ENCODE measurements around the gene PLSCR3. TPM values are rescaled to one million over a fixed set of nuclear protein-coding genes. Genes with fewer than 3 reads are reported as not detected.

Gene PLSCR3
- total RNA-seq, 2 donors from 2014 or later: 11.0 to 12.0 TPM

DNA sequence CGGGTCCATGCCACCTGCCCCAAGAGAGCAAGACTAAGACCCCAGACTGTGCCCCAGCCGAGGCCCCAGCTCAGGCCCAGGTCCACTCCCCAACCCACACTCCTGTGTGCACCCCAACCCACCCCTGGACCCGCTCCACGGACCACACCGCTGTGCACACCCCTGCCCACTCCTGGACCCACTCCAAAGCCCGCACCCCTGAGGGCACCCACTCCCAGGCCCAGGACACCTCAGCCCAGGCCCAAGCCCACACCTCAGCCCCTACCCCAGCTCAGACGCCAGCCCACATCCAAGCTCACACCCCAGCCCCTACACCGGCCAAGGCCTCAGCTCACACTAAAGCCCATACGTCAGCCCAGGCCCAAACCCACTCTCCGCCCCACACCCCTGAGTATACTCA, 35.4 kb upstream of the PLSCR3 start:
- no peak for DNase-seq
- H3K36me3 ChIP-seq: no peaks in the 10 kb centered on the region
- H3K27me3 ChIP-seq: no peaks in the 10 kb centered on the region
- TF ChIP-seq, protein P1, sequence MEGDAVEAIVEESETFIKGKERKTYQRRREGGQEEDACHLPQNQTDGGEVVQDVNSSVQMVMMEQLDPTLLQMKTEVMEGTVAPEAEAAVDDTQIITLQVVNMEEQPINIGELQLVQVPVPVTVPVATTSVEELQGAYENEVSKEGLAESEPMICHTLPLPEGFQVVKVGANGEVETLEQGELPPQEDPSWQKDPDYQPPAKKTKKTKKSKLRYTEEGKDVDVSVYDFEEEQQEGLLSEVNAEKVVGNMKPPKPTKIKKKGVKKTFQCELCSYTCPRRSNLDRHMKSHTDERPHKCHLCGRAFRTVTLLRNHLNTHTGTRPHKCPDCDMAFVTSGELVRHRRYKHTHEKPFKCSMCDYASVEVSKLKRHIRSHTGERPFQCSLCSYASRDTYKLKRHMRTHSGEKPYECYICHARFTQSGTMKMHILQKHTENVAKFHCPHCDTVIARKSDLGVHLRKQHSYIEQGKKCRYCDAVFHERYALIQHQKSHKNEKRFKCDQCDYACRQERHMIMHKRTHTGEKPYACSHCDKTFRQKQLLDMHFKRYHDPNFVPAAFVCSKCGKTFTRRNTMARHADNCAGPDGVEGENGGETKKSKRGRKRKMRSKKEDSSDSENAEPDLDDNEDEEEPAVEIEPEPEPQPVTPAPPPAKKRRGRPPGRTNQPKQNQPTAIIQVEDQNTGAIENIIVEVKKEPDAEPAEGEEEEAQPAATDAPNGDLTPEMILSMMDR (IDR thresholded peaks at IDR 0.05): no peak
- H3K9ac ChIP-seq (ENCODE audit: low read depth in 2 of 2, low read length in 2 of 2): no peak overlapping the region
- H3K9me3 ChIP-seq: no peaks in the 10 kb centered on the region
- H3K4me3 ChIP-seq: no peak overlapping the region
- intact Hi-C loops (cut with DNase I): loop anchor here (10.0 kb wide), 1 partner anchor 155 kb away; the partner anchor contains the start of gene MPDU1
- H3K4me1 ChIP-seq: no peaks in the 10 kb centered on the region
- H3K27ac ChIP-seq: no peak overlapping the region

DNA sequence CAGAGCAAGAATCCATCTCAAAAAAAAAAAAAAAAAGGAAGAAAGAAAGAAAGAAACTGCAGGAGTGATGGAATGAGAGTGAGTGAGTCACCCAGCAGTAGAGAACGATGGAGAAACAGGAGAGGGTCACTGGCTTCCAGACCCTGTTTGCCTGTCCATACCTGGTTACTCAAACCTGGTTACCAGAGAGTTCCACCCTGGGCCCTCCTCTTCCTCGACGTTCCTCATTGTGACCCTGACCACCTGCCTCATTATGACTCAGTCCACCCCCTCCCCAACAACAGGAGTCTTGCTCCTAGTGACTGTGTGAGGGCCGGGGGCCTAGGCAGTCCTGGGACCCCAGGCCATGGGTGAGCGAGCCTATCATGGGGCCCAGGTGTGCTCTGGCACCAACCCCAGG, 34.2 kb upstream of the PLSCR3 start, which contains the start of gene SPEM3:
Gene SPEM3 (plus strand): TSS at position 301 of the 400 bp plus-strand sequence. CDS start 46 bp downstream, at position 347.
- TF ChIP-seq, protein P1 (IDR thresholded peaks at IDR 0.05): no peak
- intact Hi-C loops (cut with DNase I): no loop called here
- H3K9me3 ChIP-seq: no peaks in the 10 kb centered on the region

DNA sequence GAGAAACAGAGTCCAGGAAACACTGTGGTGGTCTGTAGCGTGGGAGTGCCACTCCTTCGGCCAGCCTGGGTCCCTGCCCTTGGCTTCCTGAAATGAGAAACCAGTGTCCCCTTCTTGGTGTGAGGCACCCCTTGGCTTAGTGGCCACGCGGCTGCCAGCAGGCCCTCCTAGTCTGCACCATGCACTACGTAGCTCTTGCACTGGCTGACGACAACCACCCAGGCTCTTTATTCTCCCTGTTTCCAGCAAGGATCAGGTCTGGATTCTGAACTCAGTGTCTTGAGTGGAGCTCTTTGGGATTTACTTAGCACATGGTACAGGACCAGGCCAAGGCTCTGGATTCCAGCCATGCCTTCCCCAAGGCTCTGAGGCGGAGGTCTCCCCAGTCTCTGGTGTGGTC, 33.2 kb upstream of the PLSCR3 start:
- no peaks in the 10 kb centered on the region for H3K27me3 ChIP-seq
- H3K4me3 ChIP-seq: no peak overlapping the region
- H3K9ac ChIP-seq (ENCODE audit: low read depth in 2 of 2, low read length in 2 of 2): no peak overlapping the region
- H3K27ac ChIP-seq: no peak overlapping the region
- TF ChIP-seq, protein P1 (IDR thresholded peaks at IDR 0.05): no peak
- no peaks in the 10 kb centered on the region for H3K4me1 ChIP-seq
- no peaks in the 10 kb centered on the region for H3K36me3 ChIP-seq
- intact Hi-C loops (cut with DNase I): no loop called here
- H3K9me3 ChIP-seq: no peaks in the 10 kb centered on the region
- DNase-seq: no peak

More for the DNA sequence above, 34.2 kb upstream of the PLSCR3 start, which contains the start of gene SPEM3:
- Histone ChIP-seq H3K9ac (ENCODE audit: low read depth in 2 of 2, low read length in 2 of 2) (no peak within 1 kb of the TSS), H3K36me3 (no peaks in the 10 kb centered on the region), H3K4me1 (no peaks in the 10 kb centered on the region), H3K27ac (no peak within 1 kb of the TSS), H3K27me3 (no peaks in the 10 kb centered on the region), H3K4me3 (no peak within 1 kb of the TSS)
- no peak for DNase-seq

DNA sequence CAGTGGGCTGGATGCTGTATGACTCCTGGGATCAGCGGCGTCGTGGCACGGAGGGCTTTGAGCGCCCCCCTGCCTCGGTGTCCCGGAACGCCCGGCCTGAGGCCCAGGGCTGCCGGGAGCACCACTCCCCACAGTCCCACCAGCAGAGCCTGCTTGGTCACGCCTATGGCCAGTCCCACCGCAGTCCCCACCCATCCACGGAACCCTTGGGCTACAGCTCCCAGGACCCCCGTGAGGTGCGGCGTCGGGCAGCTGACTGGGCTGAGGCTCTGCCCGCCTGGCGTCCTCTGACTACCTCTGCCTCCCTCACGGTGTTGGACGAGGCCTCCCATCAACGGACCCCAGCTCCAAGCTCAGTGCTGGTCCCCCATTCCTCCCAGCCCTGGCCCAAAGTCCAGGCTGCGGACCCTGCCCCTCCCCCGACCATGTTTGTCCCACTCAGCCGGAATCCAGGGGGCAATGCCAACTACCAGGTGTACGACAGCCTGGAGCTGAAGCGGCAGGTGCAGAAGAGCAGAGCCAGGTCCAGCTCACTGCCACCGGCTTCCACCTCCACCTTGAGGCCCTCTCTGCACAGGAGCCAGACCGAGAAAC, 32.7 kb upstream of the PLSCR3 start:
- Histone ChIP-seq H3K27ac (no peak overlapping the region), H3K9me3 (no peaks in the 10 kb centered on the region), H3K9ac (ENCODE audit: low read depth in 2 of 2, low read length in 2 of 2) (no peak overlapping the region), H3K4me1 (no peaks in the 10 kb centered on the region), H3K27me3 (no peaks in the 10 kb centered on the region), H3K4me3 (no peak overlapping the region), H3K36me3 (no peaks in the 10 kb centered on the region)
- no peak for DNase-seq
- intact Hi-C loops (cut with DNase I): no loop called here
- TF ChIP-seq, protein P1 (IDR thresholded peaks at IDR 0.05): no peak

DNA sequence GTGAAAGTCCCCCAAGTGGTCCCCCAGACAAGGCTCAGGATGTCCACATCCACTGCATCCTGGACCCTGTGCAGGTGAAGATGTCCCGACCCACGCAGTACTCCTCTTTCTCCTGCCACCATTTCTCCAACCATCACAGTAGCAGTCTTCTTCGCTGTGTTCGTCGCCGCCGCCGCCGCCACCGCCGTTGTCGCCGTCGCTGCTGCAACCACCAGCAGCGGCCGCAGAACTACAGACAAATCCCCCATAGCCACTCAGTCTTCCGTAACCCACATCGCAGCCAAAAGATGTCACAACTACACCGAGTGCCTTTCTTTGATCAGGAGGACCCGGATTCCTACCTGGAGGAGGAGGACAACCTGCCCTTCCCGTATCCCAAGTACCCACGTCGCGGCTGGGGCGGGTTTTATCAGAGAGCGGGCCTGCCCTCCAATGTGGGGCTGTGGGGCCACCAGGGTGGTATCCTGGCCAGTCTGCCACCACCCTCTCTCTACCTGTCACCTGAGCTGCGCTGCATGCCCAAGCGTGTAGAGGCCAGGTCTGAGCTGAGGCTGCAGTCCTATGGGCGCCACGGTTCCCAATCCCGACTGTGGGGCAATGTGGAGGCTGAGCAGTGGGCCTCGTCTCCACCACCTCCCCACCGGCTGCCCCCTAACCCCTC, 32.0 kb upstream of the PLSCR3 start:
- Histone ChIP-seq H3K36me3 (no peaks in the 10 kb centered on the region), H3K9ac (ENCODE audit: low read depth in 2 of 2, low read length in 2 of 2) (no peak overlapping the region), H3K9me3 (no peaks in the 10 kb centered on the region), H3K27ac (no peak overlapping the region), H3K4me1 (no peaks in the 10 kb centered on the region), H3K4me3 (no peak overlapping the region), H3K27me3 (no peaks in the 10 kb centered on the region)
- TF ChIP-seq, protein P1 (IDR thresholded peaks at IDR 0.05): no peak
- DNase-seq: no peak
- intact Hi-C loops (cut with DNase I): no loop called here

Data from colonic mucosa (tissue), 4 donors.